GM10248 (cell line): ENCODE results near the gene SUV39H1.

Experiments used
- CTCF ChIA-PET: fragments of 300-600 bp; sonication (Branson Sonifier 250); formaldehyde crosslinking; extraction: SDS; loops from one replicate; lab custom pipeline; 2021; ENCODE audit warnings: antibody characterized with exemption; lab: Yijun Ruan, JAX
- POLR2A ChIA-PET: fragments of 350-650 bp; sonication (Branson Sonifier 250); formaldehyde crosslinking; extraction: SDS; loops from one replicate; lab custom pipeline; 2020; ENCODE audit warnings: antibody characterized with exemption; lab: Yijun Ruan, JAX
- DNase-seq: peaks from one replicate; pipeline ENCODE4 v3.0.0; 2012; ENCODE audit errors: extremely low spot score
- CTCF ChIP-seq: IDR thresholded peaks from 2 replicates; pipeline ENCODE4 v1.5.1; 2012; ENCODE audit warnings: mild to moderate bottlenecking, low read depth; ENCODE audit errors: extremely low read depth, missing control alignments, control extremely low read depth

Gene SUV39H1

GRCh38 chrX:48753708-48754228 lies 57.2 kb downstream of the SUV39H1 start:
- ChIA-PET POLR2A (no interaction called here), CTCF (no interaction called here)
- no peak for TF ChIP-seq CTCF
- DNase-seq: no peak

GRCh38 chrX:48754238-48754637 lies 57.7 kb downstream of the SUV39H1 start:
- DNase-seq: no peak
- ChIA-PET CTCF (no interaction called here), POLR2A (no interaction called here)
- TF ChIP-seq CTCF: no peak
